Tongue (tissue), 2 donors: Measurements from ENCODE around the gene UBE3B. TPM values are rescaled to one million over a fixed set of nuclear protein-coding genes. Genes with fewer than 3 reads are reported as not detected.

ENCODE experiments used
- DNase-seq: peaks from one replicate; pipeline ENCODE4 v3.0.0-alpha.2; 2015
- total RNA-seq: library from RNA; depleted of rRNA; stranded (reverse); fragments of >200 nt; gene quantifications from one replicate; pipeline ENCODE4 v1.2.3, GENCODE V29; 2014

The UBE3B gene
- total RNA-seq, 1 donor from 2014 or later: 59.7 TPM

DNA sequence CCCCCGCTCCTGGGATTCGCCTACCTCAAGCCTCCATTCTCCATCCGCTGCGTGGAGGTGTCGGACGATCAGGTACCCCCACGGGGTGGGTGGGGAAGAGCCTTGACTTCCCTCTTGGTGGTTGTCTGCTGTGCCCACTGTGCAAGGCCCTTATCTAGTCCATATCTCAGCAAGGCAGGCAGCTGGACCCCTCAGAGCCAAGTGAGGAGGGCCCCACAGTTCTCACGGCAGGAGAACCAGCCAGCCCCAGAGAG lies 56.0 kb downstream of the UBE3B start:
- no peak for DNase-seq

DNA sequence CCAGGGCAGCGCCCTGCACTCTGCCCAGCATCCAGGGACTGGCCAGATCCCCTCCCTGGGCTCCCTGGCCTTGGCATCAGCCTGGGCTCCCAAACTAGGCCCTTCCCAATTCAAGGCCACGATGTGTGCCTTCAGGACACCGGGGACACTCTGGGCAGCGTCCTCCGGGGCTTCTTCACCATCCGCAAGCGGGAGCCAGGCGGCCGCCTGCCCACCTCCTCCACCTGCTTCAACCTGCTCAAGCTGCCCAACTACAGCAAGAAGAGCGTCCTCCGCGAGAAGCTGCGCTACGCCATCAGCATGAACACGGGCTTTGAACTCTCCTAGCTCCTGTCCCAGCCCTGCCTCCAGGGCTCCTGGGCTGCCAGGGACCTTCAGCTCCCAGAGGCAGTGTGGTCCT lies 57.0 kb downstream of the UBE3B start:
- DNase-seq: no peak

DNA sequence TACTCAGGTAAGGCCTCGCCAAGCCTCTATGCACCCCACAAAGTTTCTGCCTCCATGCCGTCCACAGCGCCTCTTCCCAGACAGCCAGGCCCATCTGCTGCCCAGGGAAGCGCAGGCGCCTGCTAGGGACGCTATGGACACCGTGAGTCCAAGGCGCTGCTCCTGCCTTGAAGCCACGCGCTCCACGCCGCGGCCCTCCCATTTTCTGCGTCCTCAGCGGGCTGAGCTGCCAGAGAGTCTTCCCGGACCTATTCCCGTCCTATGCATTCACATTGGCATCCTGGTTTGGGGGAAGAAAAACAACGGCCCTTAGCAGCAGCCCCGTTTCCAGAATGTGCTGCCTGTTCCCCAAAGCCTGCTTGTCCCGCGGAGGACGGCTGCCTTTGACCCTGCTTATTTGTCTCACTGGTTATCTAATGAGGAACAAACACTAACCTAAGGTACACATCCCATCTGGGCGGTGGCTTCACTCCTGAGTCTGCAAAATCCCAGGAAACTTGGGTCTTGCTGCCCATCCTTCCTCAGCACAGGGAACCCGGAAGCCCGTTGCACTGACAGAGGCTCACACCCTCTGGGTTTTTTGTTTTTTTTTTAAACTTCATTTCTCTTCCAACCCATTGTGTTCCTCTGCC lies 57.9 kb downstream of the UBE3B start:
- no peak for DNase-seq

DNA sequence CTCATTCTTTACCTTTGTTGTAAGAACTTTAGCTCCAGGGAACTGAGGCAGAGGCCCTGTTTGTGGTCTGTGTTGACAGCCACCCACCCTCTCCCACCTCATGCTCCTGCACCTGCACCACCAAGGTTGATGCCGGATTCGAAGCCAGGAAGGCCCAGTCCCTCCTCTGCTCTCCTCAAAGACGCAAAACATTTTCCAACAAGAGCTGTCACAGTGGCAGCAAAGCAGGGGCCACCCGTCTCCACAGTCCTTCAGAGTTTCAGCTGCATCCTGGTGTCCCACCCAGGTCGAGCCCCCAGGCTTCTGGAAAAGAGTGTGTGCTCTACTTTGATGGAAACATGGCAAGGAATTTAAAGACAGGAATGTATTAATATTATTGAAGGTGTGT lies 58.4 kb downstream of the UBE3B start:
- DNase-seq: no peak

DNA sequence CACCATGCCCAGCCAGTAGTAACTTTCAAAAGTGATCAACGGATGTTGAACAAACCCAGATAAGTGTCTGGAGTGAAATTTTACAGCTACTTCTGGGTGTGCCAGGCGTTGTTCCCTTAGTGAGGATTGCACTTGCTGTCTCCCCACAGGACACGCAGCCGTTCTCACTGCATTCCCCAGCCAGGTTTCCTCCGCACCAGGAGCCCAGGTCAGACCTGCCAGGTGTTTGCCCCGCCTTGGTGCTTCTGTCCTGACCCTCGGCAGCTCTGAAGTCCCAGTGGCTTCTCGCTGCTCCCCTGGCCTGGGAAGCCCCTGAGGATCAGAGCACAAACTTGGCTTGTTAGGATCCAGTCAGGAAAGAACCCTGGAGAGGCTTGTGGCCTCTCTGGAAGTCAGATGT lies 59.7 kb downstream of the UBE3B start:
- DNase-seq: no peak

DNA sequence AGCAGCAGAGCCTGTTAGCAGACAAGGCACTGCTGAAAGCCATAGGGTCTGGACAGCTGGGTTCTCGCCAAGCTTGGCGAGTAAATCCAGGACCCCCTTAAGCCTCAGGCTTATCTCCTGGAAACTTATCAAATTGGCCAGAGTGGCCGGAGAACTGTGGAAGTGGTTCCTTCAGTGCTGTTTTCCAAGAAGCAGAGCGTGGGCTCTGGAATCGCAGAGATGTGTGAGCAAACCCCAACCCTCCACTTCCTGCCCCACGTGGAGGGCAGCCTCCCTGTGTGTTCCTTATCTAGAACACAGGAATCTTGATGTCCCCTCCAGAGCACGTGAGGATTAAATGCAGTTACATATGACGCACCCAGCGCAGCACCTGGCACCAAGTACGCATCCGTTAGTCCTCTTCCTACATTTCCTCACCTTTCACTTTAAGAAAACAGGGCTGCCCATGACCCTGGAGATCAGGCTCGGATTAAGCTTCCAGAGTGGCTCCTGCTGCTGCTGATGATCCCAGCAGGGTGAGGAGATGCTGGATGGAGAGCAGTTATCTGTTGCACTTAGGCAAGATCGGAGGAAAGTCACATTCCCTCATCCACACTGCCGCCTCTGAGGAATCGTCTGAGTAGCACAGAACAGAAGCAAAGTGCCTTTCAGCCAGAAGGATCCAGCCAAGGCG lies 60.9 kb downstream of the UBE3B start:
- no peak for DNase-seq

DNA sequence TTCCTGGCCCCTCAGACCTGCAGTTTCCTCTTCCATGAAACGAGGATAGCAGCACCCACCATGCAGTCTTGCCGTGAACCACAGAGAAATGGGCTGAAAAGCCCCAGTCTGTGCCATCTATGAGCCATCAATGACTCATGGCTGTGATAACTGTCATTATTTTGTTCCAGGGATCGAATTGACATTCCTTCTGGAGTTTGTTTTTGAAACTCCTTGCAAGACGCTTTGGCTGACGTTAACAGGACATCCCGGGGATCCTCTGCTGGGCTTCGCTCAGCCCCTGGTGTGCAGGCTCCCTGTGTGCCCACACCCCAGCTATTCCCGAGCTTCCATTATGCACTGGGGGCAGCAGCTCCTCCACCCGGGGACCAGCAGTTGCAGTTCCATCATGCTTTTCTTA lies 62.1 kb downstream of the UBE3B start:
- DNase-seq: no peak

DNA sequence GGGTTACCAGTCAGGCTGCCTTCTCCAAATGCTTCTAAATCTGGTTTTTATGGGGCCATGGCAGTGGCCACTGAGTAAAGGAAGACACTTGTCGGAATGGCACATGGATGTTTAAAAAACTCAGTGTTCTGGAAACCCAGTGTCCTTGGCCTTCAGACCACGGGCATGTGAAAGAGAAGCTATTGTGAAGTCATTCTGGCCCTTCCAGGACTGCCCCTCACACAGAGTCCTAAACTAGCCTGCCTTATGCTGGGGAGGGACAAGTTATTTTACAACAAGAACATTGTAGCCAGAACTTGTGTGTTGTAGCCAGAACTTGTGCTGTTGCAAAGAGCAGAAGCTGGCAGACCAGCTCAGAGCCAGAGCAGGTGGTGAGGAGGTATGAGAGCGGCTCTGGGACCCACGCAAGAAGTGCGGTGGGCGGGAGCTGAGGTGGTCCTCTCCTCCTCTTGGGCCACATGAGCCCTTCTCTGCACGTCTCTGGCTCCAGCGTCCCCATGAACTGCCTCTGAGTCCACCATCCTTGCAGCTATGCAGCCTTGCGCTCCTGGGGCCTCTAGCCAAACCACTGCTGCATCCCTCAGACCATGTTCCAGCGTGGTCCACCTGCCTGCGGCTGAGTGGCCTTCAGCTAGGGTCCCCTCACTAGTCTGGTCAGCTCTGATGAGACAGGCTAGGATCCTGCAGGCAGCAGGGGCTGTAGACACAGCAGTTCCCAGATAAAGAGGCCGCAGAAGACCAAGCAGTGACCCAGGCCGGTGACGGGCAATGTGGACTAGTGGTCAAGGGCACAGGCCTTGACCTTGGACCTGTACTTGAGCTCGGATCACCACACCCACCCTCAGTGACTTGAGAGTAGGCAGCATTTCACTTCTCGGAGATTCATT lies 63.3 kb downstream of the UBE3B start:
- no peak for DNase-seq

DNA sequence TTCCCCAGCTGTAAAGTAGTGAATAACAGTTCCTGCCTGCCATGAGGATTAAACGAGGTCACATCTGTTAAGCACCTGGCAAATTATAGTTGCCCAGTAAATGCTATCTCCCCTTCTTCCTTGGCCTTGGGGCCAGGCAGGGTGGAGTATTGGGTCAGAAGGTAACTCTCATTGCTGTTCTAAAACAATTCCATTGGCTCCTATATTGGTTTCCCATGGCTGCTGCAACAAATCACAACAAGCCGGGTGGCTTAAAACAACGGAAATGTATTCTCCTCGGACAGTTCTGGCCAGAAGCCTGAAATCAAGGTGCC lies 63.9 kb downstream of the UBE3B start:
- no peak for DNase-seq

DNA sequence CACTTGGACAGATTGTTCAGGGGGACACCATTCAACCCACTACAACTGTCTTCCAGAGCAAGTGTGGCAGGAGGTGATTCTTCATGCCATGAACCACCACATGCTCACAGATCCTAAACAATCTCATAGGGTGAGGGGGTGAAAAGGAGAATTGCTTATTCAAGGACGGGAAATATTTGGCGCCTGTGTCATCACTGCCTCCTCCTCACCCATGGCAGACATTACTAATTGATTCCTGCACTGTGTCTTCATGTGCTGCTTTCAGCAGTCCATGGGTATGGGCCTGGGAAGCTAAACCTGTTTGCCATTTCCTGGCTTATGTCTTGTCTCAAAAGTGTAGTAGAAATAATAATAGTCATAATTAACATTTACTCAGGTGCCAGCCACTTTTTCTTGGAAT lies 64.6 kb downstream of the UBE3B start:
- DNase-seq: no peak

DNA sequence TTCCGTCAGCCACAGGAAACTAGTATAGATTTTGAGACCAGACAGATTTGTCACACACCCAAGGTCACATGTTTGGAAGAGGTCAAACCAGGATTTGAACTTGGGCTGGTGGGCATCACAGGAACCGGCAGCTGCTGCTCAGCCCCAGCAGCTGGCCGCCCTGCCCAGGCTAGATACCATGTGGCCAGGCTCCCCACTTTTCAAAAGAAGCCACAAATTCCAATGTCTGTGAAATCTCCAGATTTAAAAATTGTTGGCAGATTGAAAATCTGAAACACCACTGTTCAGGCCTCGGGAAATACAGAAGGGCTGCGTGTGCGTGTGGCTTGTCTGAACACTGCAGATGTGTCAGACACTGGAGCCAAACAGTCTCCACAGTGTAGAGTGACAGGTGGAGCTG lies 65.4 kb downstream of the UBE3B start:
- no peak for DNase-seq

DNA sequence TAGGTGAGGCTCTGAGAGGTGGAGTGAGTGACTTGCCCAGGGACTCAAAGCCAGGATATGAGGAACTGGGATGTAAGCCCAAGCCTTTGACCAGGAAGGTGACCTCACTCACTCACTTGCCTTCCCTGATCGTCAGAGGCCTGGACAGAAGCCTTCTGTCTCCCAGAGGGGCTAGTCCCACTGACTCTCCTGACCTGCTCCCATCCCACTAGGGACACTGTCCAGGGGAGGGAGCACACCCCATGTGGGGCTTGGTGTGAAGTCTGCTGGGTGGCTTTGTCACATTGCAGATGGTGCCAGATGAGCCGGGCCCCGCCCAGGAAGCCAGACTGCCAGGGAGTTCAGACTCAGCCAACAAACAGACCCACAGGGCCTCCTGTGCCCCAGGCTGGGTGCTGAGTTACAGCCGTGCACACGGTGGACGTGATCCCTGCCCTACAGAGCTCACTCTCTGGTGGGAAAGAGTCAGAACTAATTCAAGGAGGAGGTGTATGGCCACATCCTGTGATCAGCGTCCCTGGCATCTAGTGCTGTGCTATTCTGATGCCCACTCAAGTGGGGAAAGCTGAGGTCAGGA lies 67.6 kb downstream of the UBE3B start:
- no peak for DNase-seq

DNA sequence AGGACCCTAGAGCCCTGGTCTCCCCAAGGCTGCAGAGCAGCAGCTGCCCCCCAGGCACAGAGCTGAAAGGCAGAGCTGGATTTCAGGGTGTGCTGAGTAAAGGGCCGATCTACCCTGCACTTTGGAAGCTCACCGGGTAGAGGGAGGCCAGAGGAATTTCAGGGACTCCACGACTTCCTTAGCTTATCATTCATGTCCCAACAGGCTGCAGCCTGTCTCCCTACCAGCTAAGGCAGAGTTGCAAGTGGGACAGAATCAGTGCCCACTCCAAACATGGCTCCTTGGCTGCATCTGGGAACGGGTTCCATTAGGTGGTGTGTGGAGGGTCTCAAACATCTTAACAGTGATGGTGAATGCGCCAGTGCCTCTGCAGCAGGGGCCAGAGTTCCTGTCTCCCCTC lies 68.4 kb downstream of the UBE3B start:
- DNase-seq: no peak

DNA sequence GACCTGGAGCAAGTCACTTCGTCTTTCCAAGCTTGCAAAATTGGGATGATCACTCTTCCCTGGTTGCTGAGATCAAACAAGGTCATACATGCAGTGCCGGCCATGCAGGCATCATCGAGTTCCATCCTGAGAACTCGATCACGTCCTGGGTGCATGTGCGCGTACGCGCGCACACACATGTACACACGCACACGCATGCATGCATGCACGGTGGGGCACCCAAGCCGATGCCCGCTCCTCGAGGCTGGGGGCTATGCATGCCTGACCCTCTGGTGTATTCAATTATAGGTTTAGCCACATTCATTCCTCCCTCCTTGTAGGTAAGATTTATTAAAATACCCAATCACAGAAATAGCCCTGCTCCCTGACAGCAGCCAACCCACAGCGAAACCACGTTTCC lies 69.9 kb downstream of the UBE3B start:
- no peak for DNase-seq

DNA sequence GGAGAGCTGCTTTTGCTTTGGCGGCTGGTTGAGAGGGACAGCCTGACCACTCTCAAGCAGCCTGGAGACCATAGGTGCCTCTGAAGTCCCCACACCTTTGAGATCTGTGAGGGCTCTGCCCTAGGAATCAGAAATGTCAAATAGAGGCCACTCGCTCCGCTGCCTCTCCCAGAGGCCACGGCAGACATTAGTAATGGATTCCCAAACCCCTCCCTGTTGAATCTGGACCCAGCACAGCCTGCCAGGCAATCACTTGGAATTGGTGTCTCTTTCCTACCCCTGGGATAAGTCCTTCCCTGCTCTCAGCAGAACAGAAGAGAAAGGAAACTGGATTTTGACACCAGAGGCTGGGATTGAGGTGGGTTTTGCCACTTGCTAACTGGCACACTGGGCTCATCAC lies 70.8 kb downstream of the UBE3B start:
- DNase-seq: no peak

DNA sequence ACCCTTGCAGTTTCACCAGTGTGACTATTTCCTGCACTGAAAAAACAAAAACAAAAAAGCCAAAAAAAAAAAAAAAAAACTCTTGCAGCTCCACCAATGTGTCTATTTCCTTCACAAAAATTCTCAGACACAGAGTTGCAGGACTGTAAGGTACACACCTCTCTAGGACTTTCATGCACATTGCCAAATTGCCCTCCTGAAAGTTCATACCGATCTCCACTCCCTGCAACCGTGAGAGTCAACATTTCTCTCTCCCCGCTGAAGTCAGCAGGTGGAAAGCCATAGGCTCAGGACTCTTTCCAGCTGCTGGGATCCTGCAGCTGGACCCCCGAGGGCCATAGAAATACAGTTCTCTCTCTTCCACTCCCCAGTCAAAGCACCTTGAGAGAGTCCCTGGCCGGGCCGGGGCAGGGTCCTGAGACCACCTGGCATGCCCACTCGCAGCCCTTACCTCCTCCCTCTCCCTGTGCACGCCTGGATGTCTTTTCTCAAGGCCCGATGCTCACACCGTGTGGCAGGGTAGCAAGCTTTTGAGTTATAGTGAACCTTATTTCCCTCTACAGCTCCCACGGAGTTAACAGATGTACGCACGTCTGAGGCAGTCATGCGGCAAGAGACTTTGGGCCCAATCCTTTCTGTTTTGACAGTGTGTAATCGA lies 72.3 kb downstream of the UBE3B start:
- no peak for DNase-seq

DNA sequence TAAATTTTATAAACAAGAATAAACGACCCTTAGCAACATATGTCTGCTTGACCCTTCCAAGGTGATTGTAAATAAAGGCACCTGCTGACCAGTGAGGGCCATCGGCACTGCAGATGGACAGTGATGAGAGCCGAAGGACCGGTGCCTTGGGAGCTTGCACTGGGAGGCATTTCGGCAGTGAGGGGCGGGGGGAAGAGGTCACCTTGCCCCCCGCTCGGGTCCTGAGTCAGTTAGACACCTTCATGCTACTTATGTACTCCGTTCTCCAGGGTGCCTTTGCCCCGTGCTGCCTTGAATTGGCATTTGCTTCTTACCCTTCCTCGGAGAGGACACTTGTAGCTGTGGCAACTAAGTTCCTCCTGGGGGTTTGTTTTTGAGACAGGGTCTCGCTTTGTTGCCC lies 72.8 kb downstream of the UBE3B start:
- DNase-seq: no peak

DNA sequence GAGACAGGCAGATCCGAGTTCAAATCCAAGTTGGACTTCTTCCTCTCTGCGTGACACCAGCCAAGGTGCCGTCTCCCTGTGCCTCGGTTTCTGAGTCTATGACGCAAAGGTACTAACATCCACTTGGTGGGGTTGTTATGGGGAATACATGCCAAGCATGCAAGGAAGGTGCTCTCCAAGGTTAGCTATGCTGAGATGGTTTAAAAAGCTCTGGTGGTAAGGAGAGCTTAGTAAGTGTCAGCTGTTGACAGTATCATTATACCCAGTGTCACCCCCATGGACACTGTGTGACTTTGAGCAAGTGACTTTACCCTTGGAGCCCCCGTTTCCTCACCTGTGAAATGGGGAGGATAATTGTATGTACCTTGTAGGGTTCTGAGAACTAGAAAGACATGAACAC lies 73.7 kb downstream of the UBE3B start:
- no peak for DNase-seq

DNA sequence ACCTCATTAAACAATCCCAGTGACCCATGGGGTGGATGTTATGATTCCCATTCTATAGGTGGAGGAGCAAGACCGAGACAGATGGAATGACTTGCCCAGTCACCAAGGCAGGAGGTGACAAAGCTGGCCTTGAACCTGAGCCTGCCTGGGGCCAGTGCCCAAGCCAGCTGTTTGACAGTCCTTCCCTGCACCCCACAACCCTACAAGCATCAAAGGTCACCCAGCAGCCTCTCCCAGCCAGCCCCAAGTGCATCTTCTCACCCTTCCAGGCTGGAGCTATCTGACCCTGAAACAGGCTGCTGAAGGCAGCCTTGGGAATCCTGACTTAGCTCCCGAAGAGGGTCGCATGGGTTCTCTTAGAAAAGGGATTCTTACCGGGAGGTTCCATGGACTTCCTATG lies 75.5 kb downstream of the UBE3B start:
- no peak for DNase-seq

DNA sequence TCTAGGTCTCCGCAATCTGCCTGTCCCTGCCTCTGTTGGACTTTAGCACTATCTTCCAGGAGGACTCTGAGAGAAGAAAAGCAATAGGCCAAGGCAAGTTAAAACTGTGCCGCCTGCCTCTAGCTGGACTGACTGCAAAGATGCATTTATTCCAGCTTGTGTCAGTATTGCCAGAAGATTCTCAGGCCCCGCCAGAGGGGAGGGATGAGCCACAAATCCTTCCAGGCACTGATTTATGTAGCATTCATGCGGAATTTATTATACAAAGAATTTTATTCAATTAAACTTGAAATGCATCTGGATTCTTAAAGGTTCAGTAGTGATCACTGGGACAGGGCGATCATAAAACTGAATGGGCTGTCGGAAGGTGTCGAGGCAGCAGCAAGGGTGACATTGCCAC lies 76.0 kb downstream of the UBE3B start:
- DNase-seq: no peak

DNA sequence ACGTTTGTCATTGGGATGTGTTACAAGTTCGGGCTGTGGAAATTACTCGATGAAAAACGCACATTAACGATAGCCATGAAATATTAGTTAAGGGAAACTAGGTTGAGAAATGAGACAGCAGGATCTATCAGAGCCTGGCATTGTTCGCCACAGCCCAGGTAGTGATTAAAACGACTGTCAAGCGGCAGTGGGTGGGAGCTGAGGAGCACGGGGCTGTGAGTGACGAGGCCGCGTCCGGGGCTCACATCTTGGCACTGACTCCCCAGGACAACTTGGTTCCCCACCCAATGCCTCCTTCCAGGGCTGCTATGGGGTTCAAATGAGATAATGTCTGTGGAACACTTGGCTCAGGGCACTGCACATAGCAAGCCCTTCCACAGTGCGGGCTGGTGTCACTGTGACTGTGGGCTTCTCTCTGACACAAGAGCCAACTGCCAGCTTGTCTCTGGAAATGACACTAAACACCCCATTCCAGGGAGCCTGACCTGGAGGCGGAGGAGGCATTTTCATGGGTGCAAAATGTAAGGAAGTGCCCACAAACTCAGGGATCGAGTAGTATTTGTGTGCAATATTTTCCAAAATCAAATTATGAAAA lies 76.6 kb downstream of the UBE3B start:
- no peak for DNase-seq

DNA sequence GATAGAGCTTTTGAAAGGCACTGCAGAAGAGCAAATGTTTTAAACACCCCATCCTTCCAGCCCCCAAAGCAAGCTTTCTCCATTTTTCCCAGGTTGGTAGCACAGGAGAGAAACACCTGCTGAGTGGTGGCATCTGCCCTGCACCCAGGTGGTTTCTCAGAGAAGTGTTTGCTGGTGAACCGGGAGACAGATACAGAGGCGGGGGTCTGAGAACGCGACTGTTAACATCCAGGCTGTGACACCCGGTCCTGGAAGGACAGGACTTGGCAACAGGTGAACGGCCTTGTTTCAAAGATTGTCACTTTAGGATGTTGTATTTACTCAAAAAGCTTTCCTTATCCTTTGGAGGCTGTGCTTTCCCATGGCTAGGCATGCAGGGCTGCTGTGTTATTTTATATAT lies 77.3 kb downstream of the UBE3B start:
- DNase-seq: no peak
